Measurements from ENCODE around the gene SASH1. TPM values are rescaled to one million over a fixed set of nuclear protein-coding genes. Genes with fewer than 3 reads are reported as not detected.

SASH1 gene
- total RNA-seq, 1 experiment from 2014 or later = 27.4 TPM

DNA sequence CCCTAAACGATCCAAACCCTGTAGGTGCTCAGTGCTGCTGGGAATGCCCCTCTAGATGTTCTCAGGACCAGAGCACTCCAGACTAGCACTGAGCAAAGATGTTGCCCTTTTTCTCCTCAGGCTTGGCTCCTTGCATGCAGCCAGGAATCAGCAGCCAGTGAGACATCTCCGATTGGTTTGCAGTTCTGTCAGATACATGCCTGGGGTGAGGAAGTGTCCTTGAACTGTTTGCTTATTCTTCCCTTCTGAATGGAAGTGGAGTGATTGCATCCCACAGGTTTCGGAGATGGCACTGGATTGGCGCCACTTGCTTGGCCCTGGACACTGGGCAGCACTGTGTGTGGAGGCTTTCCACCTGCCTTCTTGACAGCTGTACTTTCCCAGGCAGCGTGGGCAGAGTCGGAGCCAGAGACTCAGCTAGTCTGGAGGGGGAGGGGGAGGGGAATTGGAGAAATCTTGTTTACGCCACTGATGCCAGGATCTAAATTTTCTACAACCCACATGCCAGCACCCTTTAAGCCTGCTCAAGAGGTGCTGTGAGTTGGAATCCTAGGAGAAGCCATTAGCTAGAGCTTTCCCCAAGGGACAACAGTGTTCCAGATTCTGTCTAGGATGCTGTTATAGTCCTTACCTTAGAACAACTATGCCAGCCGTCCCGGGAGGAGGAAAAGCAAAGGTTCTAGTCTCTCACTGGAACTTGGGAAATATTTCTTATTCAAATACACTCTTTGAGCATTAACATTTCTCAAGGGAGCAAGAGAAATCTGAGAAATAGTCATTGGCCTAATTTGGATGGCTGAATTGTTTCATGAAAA is 49.2 kb upstream of the SASH1 start:
- Mint-ChIP-seq H3K27ac (no peak overlapping the region), H3K36me3 (no peaks in the 10 kb centered on the region), H3K9me3 (no peaks in the 10 kb centered on the region), H3K4me3 (no peak overlapping the region), H3K4me1 (peaks cover 16% of the 10 kb centered on the region), H3K27me3 (ENCODE audit: low read depth) (no peaks in the 10 kb centered on the region)
- DNase-seq (ENCODE audit: low spot score) (no peak), ATAC-seq (no peak)
- ChIA-PET POLR2A (no interaction called here), CTCF (no interaction called here)
- TF ChIP-seq HMGA2 (CRISPR knock-in tag; IDR thresholded peaks at IDR 0.05) = no peak
- no peak for TF ChIP-seq OVOL2 (CRISPR knock-in tag; IDR thresholded peaks at IDR 0.05; ENCODE audit: borderline replicate concordance)
- no peak for TF ChIP-seq ARID4B (CRISPR knock-in tag; IDR thresholded peaks at IDR 0.05; ENCODE audit: borderline replicate concordance)
- no peak for TF ChIP-seq NFATC4 (CRISPR knock-in tag; IDR thresholded peaks at IDR 0.05)
- TF ChIP-seq, protein P1, sequence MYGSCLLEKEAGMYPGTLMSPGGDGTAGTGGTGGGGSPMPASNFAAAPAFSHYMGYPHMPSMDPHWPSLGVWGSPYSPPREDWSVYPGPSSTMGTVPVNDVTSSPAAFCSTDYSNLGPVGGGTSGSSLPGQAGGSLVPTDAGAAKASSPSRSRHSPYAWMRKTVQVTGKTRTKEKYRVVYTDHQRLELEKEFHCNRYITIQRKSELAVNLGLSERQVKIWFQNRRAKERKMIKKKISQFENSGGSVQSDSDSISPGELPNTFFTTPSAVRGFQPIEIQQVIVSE (CRISPR knock-in tag; IDR thresholded peaks at IDR 0.05; ENCODE audit: borderline replicate concordance) = no peak
- TF ChIP-seq GRHL2 (CRISPR knock-in tag; IDR thresholded peaks at IDR 0.05; ENCODE audit: insufficient replicate concordance, severe bottlenecking) = no peak
- no peak for TF ChIP-seq FOXP1 (CRISPR knock-in tag; IDR thresholded peaks at IDR 0.05; ENCODE audit: borderline replicate concordance)
- TF ChIP-seq GTF2I (CRISPR knock-in tag; conservative IDR thresholded peaks at IDR 0.05) = no peak
- no peak for TF ChIP-seq ZNF317 (CRISPR knock-in tag; IDR thresholded peaks at IDR 0.05; ENCODE audit: borderline replicate concordance, low read depth)
- TF ChIP-seq PREB (CRISPR knock-in tag; IDR thresholded peaks at IDR 0.05; ENCODE audit: borderline replicate concordance) = no peak
- no peak for TF ChIP-seq E2F1 (CRISPR knock-in tag; IDR thresholded peaks at IDR 0.05)
- TF ChIP-seq ZNF425 (CRISPR knock-in tag; conservative IDR thresholded peaks at IDR 0.05) = no peak
- no peak for TF ChIP-seq ZBTB21 (CRISPR knock-in tag; IDR thresholded peaks at IDR 0.05; ENCODE audit: borderline replicate concordance)
- no peak for TF ChIP-seq MYBL2 (CRISPR knock-in tag; IDR thresholded peaks at IDR 0.05)
- TF ChIP-seq ERG (CRISPR knock-in tag; IDR thresholded peaks at IDR 0.05) = no peak
- TF ChIP-seq EMX1 (CRISPR knock-in tag; IDR thresholded peaks at IDR 0.05) = no peak
- no peak for TF ChIP-seq AFF4 (CRISPR knock-in tag; IDR thresholded peaks at IDR 0.05; ENCODE audit: borderline replicate concordance)

Data from WTC11 (cell line).